OCI-M2 (cell line): Measurements from ENCODE around the gene SETD1B.
"Not testable (repeated sequence)": the region's sequence is repeated elsewhere in the genome, so short reads cannot be mapped to it uniquely, and the experiment has no call there.

Experiments
- DNase-seq: peaks from one replicate; lab custom pipeline; 2025; ENCODE audit not compliant: unreplicated experiment; lab: John Stamatoyannopoulos, UW

SETD1B gene

DNA sequence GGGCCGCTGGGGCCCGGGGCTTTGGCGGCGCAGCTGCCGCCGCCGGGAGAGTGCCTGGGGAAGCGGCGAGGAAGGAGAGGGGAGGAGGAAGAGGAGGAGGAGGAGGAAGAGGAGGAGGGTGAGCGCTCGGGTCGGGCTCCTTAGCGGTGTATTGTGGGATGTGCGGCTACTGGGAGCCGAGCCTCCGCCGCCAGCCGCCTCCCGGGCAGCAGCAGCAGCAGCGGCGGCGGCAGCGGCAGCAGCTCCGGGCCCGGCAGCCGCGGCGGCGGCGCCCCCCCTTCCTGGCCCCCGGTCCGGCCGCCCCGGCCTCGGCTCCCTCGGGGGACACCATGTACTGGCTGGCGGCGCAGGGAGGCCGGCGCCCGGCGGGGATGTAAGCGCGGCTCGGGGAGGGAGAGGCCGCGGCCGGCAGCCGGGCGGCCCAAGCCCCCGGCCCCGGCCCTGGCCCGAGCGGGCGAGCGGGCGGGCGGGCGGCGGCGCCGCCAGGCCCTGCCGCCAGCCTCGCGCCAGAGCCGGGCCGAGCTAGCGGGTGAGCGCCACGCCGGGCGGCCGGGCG lies at the start of gene SETD1B:
TSS of gene SETD1B (plus strand) at position 149 of the 556 bp plus-strand sequence. CDS start 729 bp downstream, outside the sequence.
- no peak for DNase-seq

DNA sequence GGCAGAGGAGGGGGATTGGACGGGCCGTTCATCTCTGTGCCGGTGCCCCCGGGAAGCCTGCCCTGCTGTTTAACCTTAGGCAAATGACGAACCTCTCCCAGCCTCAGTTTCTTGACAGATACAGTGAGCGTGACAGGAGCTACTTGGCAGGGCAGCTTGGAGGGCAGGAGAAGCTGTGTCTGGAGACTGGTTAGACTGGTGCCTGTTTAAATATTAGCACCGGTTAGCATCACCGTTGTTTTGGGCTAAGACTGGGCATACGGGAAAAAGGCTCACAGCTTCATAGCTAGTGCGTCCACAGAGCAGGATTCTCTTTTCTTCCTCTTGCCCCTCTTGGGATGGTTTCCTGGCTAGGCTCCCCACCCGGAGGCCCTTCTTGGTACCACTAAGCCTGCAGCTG lies 49.0 kb upstream of the SETD1B start:
- no peak for DNase-seq

DNA sequence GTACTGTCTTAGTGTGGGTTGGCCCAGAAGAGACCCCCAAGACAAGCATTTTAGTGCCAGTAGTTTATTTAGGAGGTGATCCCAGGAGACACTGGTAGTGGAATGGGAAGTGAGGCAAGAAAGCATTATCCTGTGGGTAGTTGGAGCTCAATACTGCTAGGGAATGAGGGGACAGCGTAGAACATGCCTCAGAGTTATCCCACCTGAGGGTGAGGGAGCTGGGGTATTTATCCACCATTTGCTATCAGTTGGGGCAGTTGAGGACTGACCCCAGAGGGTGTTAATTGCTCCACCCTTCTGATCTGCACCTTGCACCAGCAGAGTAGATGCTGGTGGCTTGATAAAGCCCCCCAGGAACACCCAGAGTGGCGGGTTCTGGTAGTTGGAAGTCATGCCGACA lies 48.2 kb upstream of the SETD1B start:
- no peak for DNase-seq

- DNase-seq, result not testable (repeated sequence)
Measured at GRCh38 chr12:121758536-121758935, 45.3 kb upstream of the SETD1B start.

DNA sequence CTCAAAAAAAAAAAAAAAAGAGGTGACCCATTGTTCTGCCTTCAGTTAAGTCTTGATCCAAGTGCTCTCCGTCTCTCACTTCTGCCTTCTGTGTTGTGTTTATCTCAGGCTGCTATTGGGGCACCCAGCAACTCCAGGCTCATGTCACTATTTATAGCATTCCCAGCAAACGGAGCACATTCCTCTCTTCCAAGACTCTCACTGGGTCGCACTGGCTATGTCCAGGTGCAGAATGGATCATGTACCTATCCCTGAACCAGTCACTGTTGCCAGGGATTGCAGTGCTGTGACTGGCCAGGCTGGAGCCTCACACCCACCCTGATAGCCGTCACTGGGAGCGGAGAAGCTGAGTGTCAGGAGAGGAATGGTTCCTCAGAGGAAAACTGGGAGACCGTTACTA lies 41.5 kb upstream of the SETD1B start:
- DNase-seq, result no peak

DNA sequence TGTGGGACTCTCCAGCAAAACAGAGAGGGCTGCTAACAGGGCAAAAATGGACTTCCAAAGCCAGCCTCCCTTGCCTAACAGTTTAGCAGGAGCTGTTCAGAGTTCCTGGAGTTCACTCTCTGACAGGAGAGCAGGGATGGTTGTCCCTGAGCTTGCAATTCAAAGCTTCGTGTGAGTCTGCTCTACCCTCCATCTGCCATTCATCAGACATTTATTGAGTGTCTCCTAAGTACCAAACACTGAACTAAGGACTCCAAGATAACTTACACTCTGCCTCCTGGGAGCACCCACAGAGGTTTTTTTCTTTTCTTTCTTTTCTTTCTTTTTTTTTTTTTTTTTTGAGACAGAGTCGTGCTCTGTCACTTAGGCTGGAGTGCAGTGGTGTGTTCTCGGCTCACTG lies 39.0 kb upstream of the SETD1B start:
- no peak for DNase-seq

DNA sequence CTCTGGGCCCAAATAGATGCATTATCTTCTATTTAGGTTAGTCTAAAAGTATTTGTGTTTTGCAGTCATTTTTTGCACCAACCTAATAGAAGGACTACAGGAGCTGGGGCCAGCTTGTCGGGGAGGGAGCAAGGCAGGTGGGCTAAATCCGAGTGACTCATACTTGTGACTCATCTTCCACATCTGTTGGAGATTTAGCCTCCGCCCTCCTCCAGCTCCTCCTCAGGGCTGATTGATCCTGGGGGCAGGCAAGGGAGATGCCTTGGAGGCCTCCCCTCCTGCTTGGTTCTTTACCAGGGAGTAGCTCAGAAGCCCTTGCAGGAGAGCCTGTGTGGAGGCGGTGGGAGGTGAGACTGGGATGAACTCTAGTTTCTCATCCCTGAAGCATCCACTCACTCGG lies 38.2 kb upstream of the SETD1B start:
- no peak for DNase-seq

- DNase-seq, result no peak
Measured at GRCh38 chr12:121766290-121767039, 37.3 kb upstream of the SETD1B start.

DNA sequence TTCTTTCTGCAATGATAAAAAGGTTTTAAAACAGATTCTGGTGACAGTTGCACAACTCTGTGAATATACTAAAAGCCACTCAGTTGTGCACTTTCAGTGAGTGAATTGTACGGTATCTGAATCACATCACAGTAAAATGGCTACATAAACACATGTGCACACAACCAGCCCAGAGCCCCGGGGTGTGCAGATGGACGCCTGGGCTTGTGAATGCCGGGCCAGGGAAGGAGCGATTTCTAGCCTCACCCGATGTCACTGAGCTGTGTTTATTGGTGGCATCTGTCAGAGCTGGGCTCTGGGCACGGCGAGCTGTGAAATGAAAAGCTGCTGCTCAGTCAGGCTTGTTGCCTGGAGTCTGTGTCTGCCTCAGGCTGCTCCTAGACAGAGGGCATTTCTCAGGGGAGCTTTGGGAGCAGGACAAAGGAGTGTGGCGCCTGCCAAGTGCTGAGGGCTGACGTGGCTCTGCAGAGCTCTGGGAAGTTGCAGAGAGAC lies 36.2 kb upstream of the SETD1B start:
- DNase-seq, result no peak

- DNase-seq, result no peak
Measured at GRCh38 chr12:121769297-121769830, 34.4 kb upstream of the SETD1B start.

GRCh38 chr12:121769831-121770301 lies 33.9 kb upstream of the SETD1B start:
- DNase-seq, result no peak

DNA sequence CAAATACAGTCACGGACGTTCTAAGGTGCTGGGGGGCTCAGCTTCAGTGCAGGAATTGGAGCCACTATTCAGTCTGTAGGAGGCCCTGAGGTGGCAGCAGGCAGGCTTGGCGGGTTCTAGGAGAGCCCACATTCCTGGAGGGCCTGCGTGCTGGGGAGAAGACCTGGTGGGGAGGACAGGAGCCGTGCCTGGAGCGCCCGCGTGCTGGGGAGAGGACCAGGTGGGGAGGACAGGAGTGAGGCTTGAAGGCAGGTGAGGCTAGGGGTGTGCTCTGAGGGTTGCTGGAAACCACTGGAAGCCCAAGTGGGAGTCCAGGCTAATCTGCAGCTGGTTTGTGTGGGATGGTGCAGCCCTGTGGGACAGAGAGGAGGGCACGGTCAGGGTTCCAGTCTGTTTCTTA lies 33.4 kb upstream of the SETD1B start:
- DNase-seq, result no peak

DNA sequence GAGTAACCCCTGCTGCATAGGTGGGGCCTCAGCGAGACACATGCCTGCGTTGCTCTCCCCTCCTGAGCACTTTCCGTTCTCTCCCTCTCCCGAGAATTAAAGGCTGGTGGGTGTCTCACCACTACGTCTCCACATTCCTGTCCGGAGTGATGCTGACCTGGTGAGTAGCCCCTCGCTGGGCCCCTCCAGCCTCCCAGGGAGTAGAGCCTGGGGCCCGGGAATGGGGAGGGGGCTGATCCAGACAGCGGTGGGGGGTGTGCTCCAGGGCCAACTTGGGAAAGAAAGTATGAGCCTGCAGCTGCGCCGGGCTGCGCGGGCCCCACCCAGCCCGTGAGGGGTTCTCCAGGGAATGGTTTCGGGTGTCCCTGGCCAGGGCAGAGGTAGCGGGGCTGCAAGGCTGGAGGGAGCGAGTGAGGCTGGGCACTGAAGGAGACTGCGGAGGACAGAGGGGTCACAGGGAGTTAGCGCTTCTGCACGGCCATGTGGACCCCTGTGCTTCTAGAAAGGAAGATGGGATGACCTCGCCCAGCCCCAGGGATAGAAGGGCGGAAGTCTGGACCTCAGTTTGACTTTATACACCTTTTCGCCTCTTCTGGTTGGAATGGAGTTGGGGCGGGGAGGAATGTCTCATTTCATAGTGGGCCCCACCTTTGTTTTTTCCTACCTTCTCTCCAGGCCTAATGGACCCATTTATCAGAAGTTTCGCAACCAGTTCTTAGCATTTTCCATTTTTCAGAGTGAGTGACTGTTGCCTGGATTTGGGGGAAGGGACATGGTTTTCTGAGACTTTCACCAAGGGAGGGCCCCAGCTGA lies 32.8 kb upstream of the SETD1B start:
- no peak for DNase-seq

DNA sequence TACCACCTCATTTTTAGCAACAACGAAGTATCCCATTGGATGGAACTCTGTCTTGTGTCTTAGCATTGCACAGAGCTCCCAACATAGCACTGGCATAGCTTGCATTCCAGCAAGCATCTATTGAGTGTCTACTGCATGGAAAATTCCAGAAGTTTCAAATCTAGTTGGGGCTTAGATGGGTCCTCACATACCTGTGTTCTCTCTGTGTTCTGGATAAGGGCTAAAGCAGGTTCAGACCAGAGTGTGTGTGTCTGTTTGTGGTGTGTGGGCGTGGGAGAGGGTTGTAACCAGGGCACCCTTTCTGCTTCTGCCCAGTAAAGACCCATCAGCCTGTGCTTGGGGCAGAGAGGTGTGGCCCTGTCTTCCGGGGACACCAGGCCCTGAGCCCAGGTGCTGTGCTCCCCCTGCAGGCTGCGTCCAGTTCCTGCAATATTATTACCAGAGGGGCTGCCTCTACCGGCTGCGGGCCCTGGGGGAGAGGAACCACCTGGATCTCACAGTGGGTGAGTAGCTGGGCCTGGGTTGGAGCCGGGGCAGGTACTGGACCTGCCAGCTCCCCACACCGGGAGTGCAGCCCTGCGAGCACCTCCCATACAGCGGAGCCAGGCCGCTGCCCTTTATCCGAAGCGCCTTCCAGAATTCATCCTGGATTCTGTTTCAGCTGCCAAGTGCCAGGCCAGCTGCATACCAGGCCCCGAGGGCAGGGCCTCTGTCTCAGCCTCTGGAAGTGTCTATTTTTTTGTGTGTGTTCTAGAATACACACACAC lies 30.6 kb upstream of the SETD1B start:
- DNase-seq, result no peak

DNA sequence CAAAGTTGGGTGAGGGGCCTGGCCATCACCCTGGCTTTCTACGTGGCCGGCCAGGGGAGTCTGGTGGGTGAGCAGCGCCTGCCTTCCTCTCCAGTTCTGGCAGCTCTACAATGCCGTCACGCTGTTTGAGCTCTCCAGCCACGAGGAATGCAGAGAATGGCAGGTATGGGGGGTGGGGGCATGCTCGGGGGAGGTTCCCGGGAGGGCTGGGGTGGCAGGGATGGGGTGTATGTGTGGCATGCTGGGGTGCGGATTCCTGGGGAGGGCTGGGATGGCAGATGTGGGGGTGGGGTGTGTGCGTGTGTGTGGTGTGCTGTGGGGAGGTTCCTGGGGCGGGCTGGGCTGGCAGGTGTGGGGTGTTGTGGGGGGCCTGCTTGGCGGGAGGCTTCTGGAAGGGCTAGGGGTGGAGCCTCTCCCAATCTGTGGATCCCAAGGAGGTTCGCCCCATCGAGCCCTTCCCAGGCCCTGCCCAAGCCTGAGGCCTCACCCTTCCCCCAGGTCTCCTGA lies 28.8 kb upstream of the SETD1B start:
- no peak for DNase-seq

DNA sequence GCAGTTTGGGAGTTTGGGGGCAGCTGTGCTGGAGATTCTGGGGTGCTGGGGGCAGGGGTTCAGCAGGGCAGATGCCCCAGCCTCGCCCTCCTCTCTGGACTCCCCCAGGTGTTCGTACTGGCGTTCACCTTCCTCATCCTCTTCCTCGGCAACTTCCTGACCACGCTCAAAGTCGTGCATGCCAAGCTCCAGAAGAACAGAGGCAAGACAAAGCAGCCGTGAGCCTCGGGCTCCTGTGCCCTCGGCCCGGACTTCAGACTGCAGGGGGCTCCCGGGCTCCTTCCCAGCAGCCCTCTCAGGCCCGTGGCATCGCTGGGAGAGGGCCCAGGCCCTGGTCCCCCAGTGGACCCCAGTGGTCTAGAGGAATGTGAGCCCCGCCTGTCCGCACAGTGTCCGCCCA lies 28.3 kb upstream of the SETD1B start:
- no peak for DNase-seq

- DNase-seq, result no peak
Measured at GRCh38 chr12:121776190-121777098, 27.4 kb upstream of the SETD1B start.

GRCh38 chr12:121778567-121779421 lies 25.0 kb upstream of the SETD1B start:
- DNase-seq, result no peak
